GM18873 (cell line): Measurements from ENCODE around the gene TP53I13.

Source experiments
- ATAC-seq: cut with Tn5 transposase; IDR thresholded peaks from one replicate; pipeline ENCODE4 v1.9.1; 2021; ENCODE audit warnings: mild to moderate bottlenecking, moderate library complexity, moderate number of reproducible peaks; ENCODE audit not compliant: unreplicated experiment, low FRiP score

The TP53I13 gene

GRCh38 chr17:29591737-29592608 lies 23.5 kb downstream of the TP53I13 start:
- no peak for ATAC-seq

- no peak for ATAC-seq
These were observed 24.5 kb downstream of the TP53I13 start, which contains the start of gene ANKRD13B for GRCh38 chr17:29592850-29593551. Gene ANKRD13B (plus strand): TSS chr17:29593132. CDS start chr17:29593622, 490 bp downstream.

GRCh38 chr17:29593591-29594518 lies 25.4 kb downstream of the TP53I13 start:
- no peak for ATAC-seq

GRCh38 chr17:29594519-29595090 lies 26.1 kb downstream of the TP53I13 start:
- ATAC-seq: no peak

GRCh38 chr17:29595107-29595942 lies 26.8 kb downstream of the TP53I13 start:
- ATAC-seq: no peak

- ATAC-seq: no peak
These were observed 27.7 kb downstream of the TP53I13 start for GRCh38 chr17:29595943-29596774.

GRCh38 chr17:29596811-29597210 lies 28.3 kb downstream of the TP53I13 start:
- ATAC-seq: no peak

- ATAC-seq: no peak
These were observed 29.1 kb downstream of the TP53I13 start for GRCh38 chr17:29597361-29598172.

GRCh38 chr17:29603109-29603674 lies 34.7 kb downstream of the TP53I13 start:
- no peak for ATAC-seq

GRCh38 chr17:29607557-29608195 lies 39.2 kb downstream of the TP53I13 start:
- ATAC-seq: no peak

- ATAC-seq: no peak
These were observed 40.5 kb downstream of the TP53I13 start for GRCh38 chr17:29608986-29609385.

- no peak for ATAC-seq
These were observed 41.9 kb downstream of the TP53I13 start for GRCh38 chr17:29610395-29610794.

- ATAC-seq: no peak
These were observed 43.0 kb downstream of the TP53I13 start for GRCh38 chr17:29611351-29612093.

- ATAC-seq: no peak
These were observed 43.5 kb downstream of the TP53I13 start for GRCh38 chr17:29612094-29612403.

GRCh38 chr17:29612404-29613280 lies 44.1 kb downstream of the TP53I13 start:
- ATAC-seq: no peak
